CD4-positive, alpha-beta memory T cell (primary cell): ENCODE measurements around the gene ITGB3BP. TPM values are rescaled to one million over a fixed set of nuclear protein-coding genes. Genes with fewer than 3 reads are reported as not detected.
"Not testable (repeated sequence)": the region's sequence is repeated elsewhere in the genome, so short reads cannot be mapped to it uniquely, and the experiment has no call there.

Experiments
- CTCF ChIA-PET: fragments of 350-600 bp; sonication (Branson Sonifier 250); formaldehyde crosslinking; loops from one replicate; lab custom pipeline; 2021; ENCODE audit warnings: inconsistent platforms; ENCODE audit not compliant: partially characterized antibody; lab: Charles Lee
- POLR2A ChIA-PET: fragments of 350-600 bp; sonication (Branson Sonifier 250); formaldehyde crosslinking; loops from one replicate; lab custom pipeline; 2021; ENCODE audit not compliant: partially characterized antibody; lab: Charles Lee
- DNase-seq, 5 donors: peaks; one replicate each; pipeline versions ENCODE4 v3.0.0 to v3.0.0-alpha.2; 2020 to 2022; ENCODE audit warnings: mixed read lengths in 1 of 5
- H3K27ac ChIP-seq: one replicate; pipeline ENCODE4 v1.7.0; 2013; ENCODE audit warnings: low read depth, low read length
- H3K27me3 ChIP-seq: 2 replicates; pipeline ENCODE4 v1.7.0; 2013; ENCODE audit warnings: mild to moderate bottlenecking, low read length, moderate library complexity; ENCODE audit not compliant: insufficient read depth
- H3K36me3 ChIP-seq: 2 replicates; pipeline ENCODE4 v1.7.0; 2013; ENCODE audit warnings: mild to moderate bottlenecking, low read length, moderate library complexity; ENCODE audit not compliant: insufficient read depth
- H3K4me1 ChIP-seq: 2 replicates; pipeline ENCODE4 v1.7.0; 2013; ENCODE audit warnings: mild to moderate bottlenecking, low read length, moderate library complexity; ENCODE audit not compliant: insufficient read depth
- H3K4me3 ChIP-seq, 2 donors: one replicate each; pipeline ENCODE4 v1.7.0; 2013; ENCODE audit warnings: low read length in 2 of 2, mild to moderate bottlenecking in 1 of 2
- H3K9me3 ChIP-seq, 2 donors: one replicate each; pipeline ENCODE4 v1.7.0; 2013; ENCODE audit warnings: low read length in 2 of 2, control low read depth in 1 of 2; ENCODE audit not compliant: control insufficient read depth in 1 of 2
- H3K27ac Mint-ChIP-seq, 7 donors: one replicate each; pipeline ENCODE4 v1.8.0; 2020 to 2021; ENCODE audit warnings: mixed read lengths in 7 of 7, mild to moderate bottlenecking in 6 of 7, inconsistent platforms in 3 of 7, moderate library complexity in 3 of 7
- H3K27me3 Mint-ChIP-seq, 2 donors: one replicate each; pipeline ENCODE4 v1.8.0; 2020 to 2021; ENCODE audit warnings: mixed read lengths in 2 of 2
- H3K36me3 Mint-ChIP-seq, 2 donors: one replicate each; pipeline ENCODE4 v1.8.0; 2020 to 2021; ENCODE audit warnings: mixed read lengths in 2 of 2, inconsistent platforms in 1 of 2, mild to moderate bottlenecking in 1 of 2
- H3K4me1 Mint-ChIP-seq, 4 donors: one replicate each; pipeline ENCODE4 v1.8.0; 2020 to 2021; ENCODE audit warnings: mixed read lengths in 4 of 4, mild to moderate bottlenecking in 1 of 4
- H3K4me3 Mint-ChIP-seq, 8 donors: one replicate each; pipeline ENCODE4 v1.8.0; 2020 to 2021; ENCODE audit warnings: mixed read lengths in 8 of 8, mild to moderate bottlenecking in 7 of 8, moderate library complexity in 6 of 8, inconsistent platforms in 3 of 8
- H3K9me3 Mint-ChIP-seq, 8 donors: one replicate each; pipeline ENCODE4 v1.8.0; 2020 to 2021; ENCODE audit warnings: mixed read lengths in 8 of 8, mild to moderate bottlenecking in 5 of 8, inconsistent platforms in 3 of 8, moderate library complexity in 1 of 8
- intact Hi-C: fragments of 100-400 bp; cut with micrococcal nuclease; formaldehyde crosslinking; loops from one replicate; pipeline ENCODE4 v1.15.1; 2023
- polyA plus RNA-seq, 2 donors: library from polyadenylated mRNA; unstranded; fragments of 300-500 nt; fragmentation: Illumina TruSeq; gene quantifications; one replicate each; pipeline ENCODE4 v1.2.3, GENCODE V29; 2021
- total RNA-seq, 2 experiments: library from RNA; stranded (reverse); gene quantifications; one replicate each; pipeline ENCODE4 v1.2.3, GENCODE V29; 2021

ITGB3BP gene
- total and polyA plus RNA-seq, 4 experiments from 2014 or later: 18.7 to 27.8 (median 26.0) TPM

DNA sequence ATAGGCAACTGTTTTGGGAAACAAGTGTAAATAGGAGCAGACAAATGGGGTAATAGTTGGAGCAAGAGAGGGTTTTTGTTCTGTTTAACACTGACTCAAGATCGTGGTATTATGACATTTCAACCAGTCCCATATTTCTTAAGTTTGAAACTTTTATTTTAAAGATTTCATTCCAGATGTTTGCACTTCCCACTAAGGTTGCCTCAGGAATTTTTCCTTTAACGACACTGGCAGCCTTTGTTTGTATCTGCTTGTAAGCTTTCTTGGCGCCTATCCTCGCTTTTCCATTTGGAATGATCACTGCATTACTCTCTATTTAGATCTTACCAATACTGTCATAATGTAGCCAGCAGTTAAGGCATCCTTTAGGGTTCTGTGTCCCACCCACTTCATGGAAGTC is 87.9 kb downstream of the ITGB3BP start:
- no peaks in the 10 kb centered on the region for H3K4me1 ChIP-seq
- intact Hi-C loops: no loop called here
- H3K27me3 ChIP-seq: no peaks in the 10 kb centered on the region
- no peak overlapping the region for H3K27ac ChIP-seq
- Mint-ChIP-seq H3K9me3 (peaks cover 0 to 8% (median 1%) of the 10 kb centered on the region in 8 donors), H3K36me3 (peaks cover 26 to 33% of the 10 kb centered on the region in 2 donors), H3K4me1 (no peaks in the 10 kb centered on the region), H3K27ac (no peak overlapping the region), H3K4me3 (no peak overlapping the region), H3K27me3 (no peaks in the 10 kb centered on the region)
- ChIA-PET CTCF (interaction anchor here (1.5 kb wide), 1 partner anchor 11 kb away, joined by 7 read pairs; no protein-coding TSS in a partner anchor), POLR2A (no interaction called here)
- H3K36me3 ChIP-seq: peaks cover 4% of the 10 kb centered on the region
- no peak for DNase-seq
- no peaks in the 10 kb centered on the region for H3K9me3 ChIP-seq
- no peak overlapping the region for H3K4me3 ChIP-seq

DNA sequence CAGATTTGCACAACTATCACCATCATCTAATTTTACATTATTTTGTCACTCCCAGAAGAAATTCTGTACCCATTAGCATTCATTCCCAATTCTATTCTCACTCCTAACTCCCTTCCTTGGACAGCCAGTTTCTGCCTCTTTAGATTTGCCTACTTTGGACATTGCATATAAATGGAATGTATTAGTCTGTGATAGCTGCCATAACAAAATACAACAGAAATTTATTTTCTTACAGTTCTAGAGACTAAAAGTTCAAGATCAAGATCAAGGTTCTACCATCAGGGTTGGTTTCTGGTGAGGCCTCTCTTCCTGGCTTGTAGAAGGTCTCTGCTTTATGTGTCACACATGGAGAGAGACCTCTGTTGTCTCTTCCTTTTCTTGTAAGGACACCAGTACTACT is 93.7 kb downstream of the ITGB3BP start:
- Mint-ChIP-seq H3K36me3 (peaks cover 41 to 49% of the 10 kb centered on the region in 2 donors), H3K9me3 (peaks cover 0 to 14% (median 7%) of the 10 kb centered on the region in 8 donors), H3K4me1 (no peaks in the 10 kb centered on the region), H3K27ac (peak overlapping the region in 1 of 7 donors; percentile 18), H3K27me3 (no peaks in the 10 kb centered on the region), H3K4me3 (no peak overlapping the region)
- no peak for DNase-seq
- peaks cover 9% of the 10 kb centered on the region for H3K36me3 ChIP-seq
- H3K4me3 ChIP-seq: no peak overlapping the region
- POLR2A ChIA-PET: no interaction called here
- CTCF ChIA-PET: no interaction called here
- H3K27ac ChIP-seq: no peak overlapping the region
- no peaks in the 10 kb centered on the region for H3K9me3 ChIP-seq
- H3K27me3 ChIP-seq: no peaks in the 10 kb centered on the region
- intact Hi-C loops: no loop called here
- H3K4me1 ChIP-seq: no peaks in the 10 kb centered on the region

DNA sequence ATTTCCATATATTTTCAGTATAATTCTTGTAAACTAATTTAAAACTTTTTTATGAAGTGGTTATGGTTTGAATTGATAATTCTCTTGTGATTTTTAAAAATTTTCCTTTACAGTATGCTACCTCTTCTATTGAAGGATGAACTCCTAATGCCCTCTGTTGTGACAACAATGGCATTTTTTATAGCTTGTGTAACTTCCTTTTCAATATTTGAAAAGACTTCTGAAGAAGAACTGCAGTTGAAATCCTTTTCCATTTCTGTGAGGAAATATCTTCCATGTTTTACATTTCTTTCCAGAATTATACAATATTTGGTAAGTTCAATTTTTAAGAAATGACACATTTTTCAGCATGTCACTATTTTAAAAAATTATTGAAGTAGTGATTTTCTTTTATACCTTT is 94.2 kb downstream of the ITGB3BP start:
- Histone ChIP-seq H3K4me3 (no peak overlapping the region), H3K36me3 (peaks cover 9% of the 10 kb centered on the region), H3K4me1 (no peaks in the 10 kb centered on the region), H3K27ac (no peak overlapping the region), H3K27me3 (no peaks in the 10 kb centered on the region), H3K9me3 (no peaks in the 10 kb centered on the region)
- Mint-ChIP-seq H3K36me3 (peaks cover 41 to 49% of the 10 kb centered on the region in 2 donors), H3K27ac (no peak overlapping the region), H3K4me3 (no peak overlapping the region), H3K27me3 (no peaks in the 10 kb centered on the region), H3K4me1 (no peaks in the 10 kb centered on the region), H3K9me3 (peaks cover 0 to 14% (median 7%) of the 10 kb centered on the region in 8 donors)
- POLR2A ChIA-PET: no interaction called here
- intact Hi-C loops: no loop called here
- no peak for DNase-seq
- CTCF ChIA-PET: no interaction called here

DNA sequence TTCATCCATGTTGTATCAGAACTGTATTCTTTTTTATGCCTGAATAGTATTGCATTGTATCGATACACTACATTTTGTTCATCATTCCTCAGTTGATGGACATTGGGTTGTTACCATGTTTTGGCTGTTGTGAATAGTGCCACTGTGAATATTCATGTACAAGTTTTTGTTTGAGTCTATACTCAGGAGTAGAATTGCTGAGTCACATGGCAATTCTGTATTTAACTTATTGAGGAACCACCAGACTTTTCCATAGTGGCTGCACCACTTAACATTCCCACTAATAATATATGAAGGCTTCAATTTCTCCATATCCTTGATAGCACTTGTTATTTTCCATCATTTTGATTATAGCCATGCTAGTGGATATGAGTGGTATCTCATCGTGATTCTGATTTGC is 99.4 kb downstream of the ITGB3BP start:
- Mint-ChIP-seq H3K36me3 (peaks cover 27 to 56% of the 10 kb centered on the region in 2 donors), H3K9me3 (peaks cover 0 to 2% (median 0%) of the 10 kb centered on the region in 8 donors), H3K4me3 (no peak overlapping the region), H3K4me1 (no peaks in the 10 kb centered on the region), H3K27me3 (no peaks in the 10 kb centered on the region), H3K27ac (no peak overlapping the region)
- Histone ChIP-seq H3K27me3 (no peaks in the 10 kb centered on the region), H3K9me3 (no peaks in the 10 kb centered on the region), H3K36me3 (peaks cover 4% of the 10 kb centered on the region), H3K27ac (no peak overlapping the region), H3K4me1 (no peaks in the 10 kb centered on the region), H3K4me3 (no peak overlapping the region)
- DNase-seq: no peak
- CTCF ChIA-PET: no interaction called here
- intact Hi-C loops: no loop called here
- POLR2A ChIA-PET: no interaction called here

DNA sequence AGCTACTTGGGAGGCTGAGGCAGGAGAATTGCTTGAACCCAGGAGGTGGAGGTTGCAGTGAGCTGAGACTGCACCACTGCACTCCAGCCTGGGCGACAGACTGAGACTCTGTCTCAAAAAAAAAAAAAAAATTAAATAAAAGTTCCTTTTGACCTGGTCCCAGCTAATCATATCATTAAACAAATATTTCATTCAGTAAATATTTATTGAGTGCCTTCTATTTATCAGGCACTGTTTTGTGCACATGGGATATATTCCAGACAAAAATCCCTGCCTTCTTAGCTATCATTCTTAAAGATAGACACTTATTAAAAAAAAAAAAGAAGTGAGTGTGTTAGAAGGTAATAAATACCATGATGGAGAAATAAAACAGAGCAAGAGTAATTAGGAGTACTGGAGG is 102.3 kb downstream of the ITGB3BP start:
- H3K4me1 ChIP-seq, H3K27ac Mint-ChIP-seq, POLR2A ChIA-PET, H3K4me3 ChIP-seq, CTCF ChIA-PET, H3K9me3 Mint-ChIP-seq, DNase-seq, H3K4me1 Mint-ChIP-seq, intact Hi-C loops, H3K4me3 Mint-ChIP-seq, H3K36me3 ChIP-seq, H3K27me3 ChIP-seq, H3K9me3 ChIP-seq, H3K27me3 Mint-ChIP-seq, H3K27ac ChIP-seq: not testable (repeated sequence)
- H3K36me3 Mint-ChIP-seq: peaks cover 39 to 55% of the 10 kb centered on the region in 2 donors

DNA sequence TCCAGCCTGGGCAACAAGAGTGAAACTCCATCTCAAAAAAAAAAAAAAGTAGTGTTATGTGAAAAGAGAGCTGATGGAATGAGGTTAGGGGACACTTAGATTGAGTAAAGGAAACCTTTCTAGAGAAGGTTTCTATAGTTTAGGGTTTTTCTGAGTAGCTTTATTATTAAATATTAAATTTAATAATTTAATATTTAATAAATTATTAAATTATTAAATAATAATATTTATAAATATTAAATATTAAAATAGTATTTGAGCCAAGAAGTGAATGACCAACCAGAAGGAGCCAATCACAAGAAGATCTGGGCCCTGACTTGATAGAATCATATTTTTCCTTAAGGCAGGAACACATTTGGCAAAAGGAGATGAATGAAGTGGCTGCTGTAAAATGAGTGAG is 104.9 kb downstream of the ITGB3BP start:
- no peaks in the 10 kb centered on the region for H3K9me3 ChIP-seq
- H3K27ac ChIP-seq: no peak overlapping the region
- peaks cover 4% of the 10 kb centered on the region for H3K36me3 ChIP-seq
- no peaks in the 10 kb centered on the region for H3K4me1 ChIP-seq
- Mint-ChIP-seq H3K27ac (peak overlapping the region in 1 of 7 donors; percentile 10), H3K4me3 (no peak overlapping the region), H3K27me3 (no peaks in the 10 kb centered on the region), H3K9me3 (no peaks in the 10 kb centered on the region), H3K4me1 (no peaks in the 10 kb centered on the region), H3K36me3 (peaks cover 55 to 60% of the 10 kb centered on the region in 2 donors)
- no peak for DNase-seq
- ChIA-PET POLR2A (no interaction called here), CTCF (no interaction called here)
- intact Hi-C loops: no loop called here
- H3K27me3 ChIP-seq: no peaks in the 10 kb centered on the region
- H3K4me3 ChIP-seq: no peak overlapping the region

DNA sequence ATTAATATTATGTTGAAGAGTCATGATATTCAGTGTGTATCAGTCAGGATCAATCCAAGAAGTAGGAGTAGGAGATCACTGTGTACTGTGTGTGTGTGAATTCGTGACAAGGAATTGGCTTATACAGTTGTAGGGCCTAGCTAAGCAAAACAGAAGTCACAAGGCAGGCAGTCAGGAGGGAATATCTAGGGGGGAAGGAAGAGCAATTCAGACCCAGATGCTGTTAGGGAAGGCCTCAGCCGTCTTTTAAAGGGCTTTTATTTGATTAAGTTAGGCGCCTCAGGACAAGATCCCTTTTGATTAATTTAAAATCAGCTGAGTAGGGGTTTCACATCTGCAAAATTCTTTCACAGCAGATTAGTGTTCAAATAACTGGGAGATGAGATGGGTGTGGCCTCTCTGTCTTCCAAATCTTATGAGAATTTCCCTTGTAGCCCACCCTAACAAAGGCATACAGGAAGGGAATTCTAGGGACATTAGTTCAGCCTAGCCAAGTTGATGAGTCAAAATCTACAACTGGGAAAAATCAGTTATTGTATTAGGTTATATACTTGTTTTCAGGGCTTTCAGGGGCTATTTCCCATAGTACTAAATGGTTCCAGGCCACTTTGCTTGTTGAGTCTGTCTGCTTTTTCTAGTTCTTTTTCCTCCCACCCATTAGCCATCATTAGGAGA is 108.2 kb downstream of the ITGB3BP start:
- Histone ChIP-seq H3K4me1 (no peaks in the 10 kb centered on the region), H3K27me3 (no peaks in the 10 kb centered on the region), H3K4me3 (no peak overlapping the region), H3K9me3 (no peaks in the 10 kb centered on the region), H3K27ac (no peak overlapping the region), H3K36me3 (peaks cover 10% of the 10 kb centered on the region)
- peak overlapping the region in 1 of 7 donors; percentile 8 for H3K27ac Mint-ChIP-seq
- H3K36me3 Mint-ChIP-seq: peaks cover 50 to 63% of the 10 kb centered on the region in 2 donors
- ChIA-PET CTCF (no interaction called here), POLR2A (no interaction called here)
- DNase-seq: no peak
- H3K4me1 Mint-ChIP-seq: no peaks in the 10 kb centered on the region
- no peaks in the 10 kb centered on the region for H3K27me3 Mint-ChIP-seq
- intact Hi-C loops: no loop called here
- no peak overlapping the region for H3K4me3 Mint-ChIP-seq
- H3K9me3 Mint-ChIP-seq: no peaks in the 10 kb centered on the region
